DMS 273 (cell line): ENCODE results near the gene SNX13.

Source experiments
- DNase-seq: peaks from one replicate; lab custom pipeline; 2025; ENCODE audit not compliant: unreplicated experiment; lab: John Stamatoyannopoulos, UW

SNX13 gene

DNA sequence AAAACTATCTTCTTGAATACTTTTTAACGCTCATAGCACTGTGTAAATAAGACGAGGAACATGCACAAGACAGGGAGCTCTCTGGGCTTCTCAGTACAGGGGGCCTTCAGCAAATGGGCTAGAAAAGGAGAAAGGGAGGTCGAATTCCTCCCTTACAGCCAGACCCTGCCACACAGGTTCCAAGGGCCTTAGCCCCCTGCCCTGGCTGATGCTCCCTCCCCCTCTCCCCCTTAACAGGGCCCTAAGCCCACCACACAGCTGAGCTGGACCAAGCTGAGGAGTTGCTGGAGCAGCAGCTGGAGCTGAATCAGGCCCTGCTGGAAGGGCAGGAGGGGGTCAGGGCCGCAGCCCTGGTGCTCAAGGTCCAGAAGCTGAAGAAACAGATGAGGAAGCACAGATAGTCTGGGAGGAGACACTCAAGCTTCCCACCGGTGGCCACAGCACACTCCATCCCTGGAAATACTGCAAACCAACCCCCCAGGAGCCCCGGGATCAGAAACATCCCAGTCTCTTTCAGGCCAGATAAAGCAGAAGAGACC is 153.9 kb downstream of the SNX13 start:
- DNase-seq: no peak

DNA sequence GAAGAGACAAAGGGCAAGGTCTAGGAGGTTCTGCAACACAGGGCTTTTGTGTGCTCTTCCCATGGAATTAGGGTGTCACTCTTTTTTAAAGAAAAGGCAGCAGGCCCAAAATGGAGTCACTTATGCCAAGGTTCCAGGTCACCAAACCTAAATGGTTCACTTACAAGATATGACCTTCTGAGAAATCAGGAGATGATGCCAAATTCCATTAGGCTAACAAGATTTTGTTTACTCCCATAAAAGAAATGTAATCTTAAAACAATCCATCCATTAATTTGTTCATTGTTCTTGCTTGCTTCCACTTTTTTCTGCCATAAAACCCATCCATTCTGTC is 158.1 kb downstream of the SNX13 start:
- DNase-seq: no peak

DNA sequence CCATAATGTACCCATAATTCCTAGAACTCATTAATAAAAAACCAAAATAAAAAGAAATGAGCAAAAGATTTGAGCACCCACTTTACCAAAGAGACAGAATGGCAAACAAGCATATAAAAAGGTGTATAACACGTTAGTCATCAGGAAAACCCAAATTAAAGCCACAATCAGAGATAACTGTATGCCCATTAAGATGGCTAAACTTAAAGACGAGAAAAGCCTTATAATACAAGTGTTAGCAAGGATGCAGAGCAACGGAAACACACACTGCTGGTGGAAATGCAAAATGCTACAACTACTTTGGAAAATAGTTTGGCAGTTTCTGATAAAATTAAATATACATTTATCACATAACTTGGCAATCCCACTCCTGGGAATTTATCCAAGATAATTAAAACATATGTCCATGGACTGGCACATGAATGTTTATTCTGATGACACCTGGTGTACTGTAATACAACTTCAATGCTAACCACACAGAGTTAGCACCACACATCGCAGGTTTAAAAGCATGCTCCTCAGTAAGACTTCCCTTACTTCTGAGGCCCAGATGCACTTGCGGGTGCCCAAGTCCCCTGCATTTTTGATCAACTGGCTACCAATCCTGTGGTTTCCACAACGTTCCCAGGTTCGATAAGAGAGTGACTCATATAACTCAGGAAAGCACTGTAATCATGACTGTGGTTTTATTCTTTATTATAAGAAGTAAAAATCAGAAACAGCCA is 158.6 kb downstream of the SNX13 start:
- DNase-seq: peak; percentile 33

DNA sequence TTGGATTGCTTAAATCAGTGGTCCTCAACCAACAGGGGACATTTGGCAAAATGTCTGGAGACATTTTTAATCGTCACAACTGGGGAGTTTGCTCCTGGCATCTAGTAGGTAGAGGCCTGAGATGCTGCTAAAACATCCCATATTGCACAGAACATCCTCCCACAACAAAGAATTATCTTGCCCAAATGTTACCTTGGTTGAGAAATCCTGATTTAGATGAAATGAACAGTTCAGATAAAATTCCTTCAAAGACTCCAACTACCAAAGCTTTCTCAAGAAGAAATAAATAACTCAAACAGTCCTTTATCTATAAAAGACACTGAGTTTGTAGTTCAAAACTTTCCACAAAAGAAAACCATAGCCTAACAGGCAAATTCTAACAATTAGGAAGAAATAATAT is 160.9 kb downstream of the SNX13 start:
- no peak for DNase-seq

DNA sequence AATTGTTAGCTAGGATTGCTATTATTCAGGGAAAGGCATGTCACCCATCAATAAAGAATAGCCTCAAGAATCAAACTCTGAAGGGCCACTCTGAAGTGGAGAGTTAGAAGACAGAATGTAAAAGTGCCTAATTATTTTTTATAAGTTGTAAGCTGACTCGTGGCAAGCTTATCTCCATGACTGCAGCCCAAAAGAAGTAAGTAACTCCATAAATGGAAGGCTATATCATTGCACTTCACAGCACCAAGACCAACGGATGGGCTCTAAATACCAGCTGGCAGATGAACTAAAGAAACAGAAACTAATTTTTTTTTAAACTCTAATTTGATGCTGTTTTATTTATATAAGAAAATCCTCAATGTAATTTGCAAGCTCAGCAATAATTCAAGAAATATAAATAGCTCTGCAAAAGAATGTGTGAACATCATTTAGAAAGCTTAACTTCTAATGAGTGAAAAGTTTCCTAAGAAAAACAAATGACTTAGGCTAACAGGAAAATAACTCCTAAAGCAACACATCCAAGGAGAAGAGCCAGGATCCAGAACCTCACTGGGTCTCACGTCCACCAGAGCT is 165.5 kb downstream of the SNX13 start:
- DNase-seq: no peak

DNA sequence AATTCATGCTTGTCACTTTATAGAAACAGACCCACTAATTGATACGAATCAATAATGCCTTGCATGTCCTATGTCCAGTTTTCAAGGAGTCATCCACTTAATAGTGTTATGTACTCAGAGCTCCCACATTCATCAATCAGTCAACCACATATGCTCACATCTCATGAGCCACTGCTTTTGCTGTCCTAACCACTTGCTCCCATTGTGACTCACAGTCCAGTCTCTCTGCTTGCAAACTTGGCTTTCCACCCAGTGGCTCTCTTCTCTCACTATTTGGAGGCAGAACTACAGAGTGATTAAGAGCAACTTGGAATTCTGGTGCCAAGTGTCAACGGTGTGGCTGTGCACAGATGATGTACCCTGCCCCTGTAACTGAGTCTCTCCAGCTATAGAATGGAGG is 166.0 kb downstream of the SNX13 start:
- DNase-seq: no peak

DNA sequence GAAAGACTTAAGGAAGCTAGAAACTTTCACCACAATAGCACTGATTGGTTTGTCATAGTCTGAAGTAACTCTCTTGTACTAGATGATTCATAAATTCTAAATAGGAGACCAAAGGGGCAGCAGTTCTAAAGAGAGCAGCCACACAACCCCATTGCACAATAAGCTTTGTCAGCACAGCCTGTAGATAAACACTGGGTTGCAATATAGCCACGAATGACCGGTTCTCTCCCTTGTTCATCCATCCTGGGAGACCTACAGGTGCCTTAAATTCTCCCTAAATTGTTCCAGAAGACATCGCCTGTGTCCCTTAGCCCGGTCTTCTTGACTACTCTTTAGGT is 167.0 kb downstream of the SNX13 start:
- DNase-seq: no peak

DNA sequence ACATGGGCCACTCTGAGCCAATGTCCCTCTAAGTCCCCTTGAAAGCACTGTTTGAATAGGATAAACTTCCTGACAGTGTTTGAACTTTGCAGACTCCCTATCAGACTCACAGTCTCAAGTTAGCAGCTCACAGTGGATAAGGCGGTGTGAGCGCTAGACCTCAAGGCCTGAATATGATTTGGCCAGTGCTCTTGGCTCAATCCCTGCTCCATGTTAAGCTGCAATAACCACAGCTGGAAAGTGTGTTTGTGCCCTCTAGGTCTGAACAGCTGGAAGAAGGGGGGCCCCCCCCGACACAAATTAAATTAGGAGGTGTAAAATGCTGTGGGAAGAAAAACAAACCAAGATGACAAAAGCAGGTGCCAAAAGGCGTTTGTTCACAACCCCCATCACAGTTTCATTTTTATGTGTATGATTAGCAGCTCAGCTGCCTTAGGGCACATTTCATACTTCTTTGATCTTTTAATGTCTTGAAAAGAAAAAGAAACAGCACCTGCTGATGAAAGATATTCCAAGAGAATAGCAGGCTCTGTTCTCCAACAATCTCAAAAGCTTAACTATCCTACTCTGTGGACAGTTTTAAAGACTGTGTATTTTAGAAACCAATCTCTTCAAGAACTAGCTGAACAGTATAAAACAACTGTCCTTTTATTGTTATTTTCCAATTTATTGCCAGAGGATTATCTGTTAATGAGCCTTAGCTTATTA is 167.6 kb downstream of the SNX13 start:
- DNase-seq: peak; percentile 18

DNA sequence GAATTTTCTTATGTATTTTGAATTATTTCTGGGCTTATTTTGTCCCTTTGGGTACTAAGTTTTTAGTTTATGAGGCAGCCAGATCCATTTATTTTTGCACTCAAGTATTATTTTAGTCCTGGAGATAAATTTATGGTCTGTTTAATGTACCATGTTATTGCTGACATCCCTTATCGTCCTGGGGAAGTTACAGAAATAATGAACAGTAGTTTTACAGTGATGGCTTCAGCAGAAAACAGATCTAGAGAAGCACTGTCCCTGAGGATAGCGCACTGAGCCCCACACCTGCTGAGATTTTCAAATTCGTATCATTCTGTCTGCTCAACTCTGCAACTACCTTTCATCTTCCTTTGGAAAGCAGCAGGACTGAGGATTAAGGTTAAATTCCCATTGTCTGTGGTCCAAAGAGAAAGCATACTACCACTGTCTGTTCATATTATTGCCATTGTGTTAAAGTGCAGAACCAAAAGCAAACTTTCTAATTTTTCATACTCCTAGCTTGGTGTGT is 168.3 kb downstream of the SNX13 start:
- DNase-seq: no peak

DNA sequence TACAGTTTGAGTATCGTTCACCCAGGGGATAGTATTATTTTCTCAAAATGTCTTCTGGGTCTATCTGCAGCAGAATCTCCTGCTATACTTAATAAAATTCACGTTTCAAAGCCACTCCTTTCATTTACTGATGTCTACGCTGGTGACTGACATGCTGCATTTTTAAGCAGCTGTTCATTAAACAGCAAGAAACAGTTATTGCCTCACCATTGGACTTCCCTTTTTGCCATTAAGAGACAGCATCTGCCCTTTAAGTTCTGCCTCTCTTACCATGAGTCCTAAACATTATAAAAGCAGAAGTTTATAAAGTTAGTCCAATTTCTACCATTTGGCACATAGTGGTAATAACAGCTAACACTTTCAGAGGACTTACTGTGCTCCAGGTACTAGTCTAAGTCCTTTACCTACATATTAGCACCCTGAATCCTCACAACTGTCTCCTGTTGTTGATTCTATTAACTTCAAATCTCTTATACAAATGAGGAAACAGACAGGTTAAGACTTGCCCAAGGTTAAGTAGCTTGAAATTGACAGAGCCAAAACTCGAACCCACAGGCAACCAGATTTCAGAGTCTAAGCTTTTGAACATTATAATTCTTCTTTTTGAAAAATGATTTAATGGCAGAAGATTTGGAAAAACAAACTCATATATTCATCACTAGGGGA is 169.5 kb downstream of the SNX13 start:
- peak; percentile 45 for DNase-seq

DNA sequence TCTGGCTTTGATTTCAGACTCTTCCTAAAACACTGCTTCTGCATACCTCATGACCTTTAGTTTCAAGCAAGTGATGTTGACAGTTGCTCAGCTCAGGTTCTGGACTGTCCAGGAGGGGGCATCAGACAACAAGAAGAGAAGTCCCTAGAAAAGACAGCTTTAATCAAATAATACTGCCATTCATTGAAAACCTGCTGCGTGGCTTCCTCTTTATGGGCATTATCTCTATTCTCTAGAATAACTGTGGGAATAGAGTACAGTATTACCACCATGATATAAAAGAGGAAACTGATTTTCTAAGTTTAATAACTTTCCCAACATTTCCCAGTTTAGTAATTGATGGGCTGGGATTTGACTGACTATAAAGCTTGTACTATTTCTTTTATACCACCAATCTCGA is 170.4 kb downstream of the SNX13 start:
- DNase-seq: peak; percentile 87

DNA sequence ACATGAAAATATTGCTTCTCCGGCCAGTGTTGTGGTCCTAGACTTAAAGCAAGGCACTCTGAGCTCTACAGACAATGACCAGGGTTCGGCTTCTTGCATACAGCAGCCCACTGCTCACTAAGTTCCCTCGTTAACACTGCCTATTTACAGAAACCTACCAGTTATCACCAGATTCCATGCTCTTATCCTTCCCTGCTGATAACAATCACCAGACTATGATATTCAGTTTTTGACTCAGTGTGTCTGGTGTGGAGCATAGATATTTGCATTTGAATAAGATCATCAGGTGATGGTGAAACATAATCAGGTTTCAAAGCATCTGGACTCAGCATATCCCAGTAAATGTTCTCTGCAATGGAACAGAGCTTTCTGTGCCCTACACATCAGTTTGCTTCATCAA is 182.3 kb downstream of the SNX13 start:
- DNase-seq: no peak

DNA sequence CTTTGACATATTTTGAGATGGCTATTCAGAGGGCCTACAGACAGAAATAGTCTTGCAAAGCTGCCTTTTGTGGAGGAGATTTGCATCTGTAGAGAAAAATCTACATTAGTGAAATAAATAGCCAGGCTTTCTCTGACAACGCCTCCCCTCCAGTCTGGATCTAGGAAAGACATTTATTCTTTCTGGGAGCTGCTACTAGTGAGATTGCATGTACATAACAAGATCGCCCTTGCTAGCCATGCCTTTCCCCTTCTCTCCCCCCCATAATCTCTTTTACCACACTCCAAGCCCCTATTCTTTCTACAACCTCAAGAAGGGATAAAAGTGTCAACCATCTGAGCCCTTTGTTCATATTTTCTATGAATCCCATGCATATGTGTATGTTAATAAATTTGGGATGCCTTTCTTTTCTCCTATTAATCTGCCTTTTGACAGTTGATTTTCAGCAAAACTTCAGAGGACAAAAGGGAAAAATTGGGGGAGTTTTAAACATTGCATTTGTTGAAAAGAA is 194.2 kb downstream of the SNX13 start:
- DNase-seq: no peak

DNA sequence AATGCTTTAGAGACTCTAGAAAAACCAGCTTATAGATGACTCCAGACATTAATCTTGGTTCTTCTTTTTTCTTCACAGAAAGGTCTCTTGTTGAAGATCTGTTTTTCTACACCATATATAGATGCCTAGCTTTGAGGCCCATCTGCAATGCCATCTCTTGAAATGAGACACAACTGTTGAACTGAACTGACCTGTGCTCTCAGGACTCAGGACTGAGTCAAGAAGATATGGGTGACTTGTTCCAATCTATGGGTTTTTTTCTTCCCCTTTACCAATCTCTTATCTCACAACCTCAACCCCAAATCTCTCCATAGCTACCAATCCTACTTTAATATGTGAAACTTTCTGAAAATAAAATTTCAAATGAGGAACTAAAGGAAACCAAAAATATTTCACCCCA is 194.7 kb downstream of the SNX13 start:
- DNase-seq: no peak

DNA sequence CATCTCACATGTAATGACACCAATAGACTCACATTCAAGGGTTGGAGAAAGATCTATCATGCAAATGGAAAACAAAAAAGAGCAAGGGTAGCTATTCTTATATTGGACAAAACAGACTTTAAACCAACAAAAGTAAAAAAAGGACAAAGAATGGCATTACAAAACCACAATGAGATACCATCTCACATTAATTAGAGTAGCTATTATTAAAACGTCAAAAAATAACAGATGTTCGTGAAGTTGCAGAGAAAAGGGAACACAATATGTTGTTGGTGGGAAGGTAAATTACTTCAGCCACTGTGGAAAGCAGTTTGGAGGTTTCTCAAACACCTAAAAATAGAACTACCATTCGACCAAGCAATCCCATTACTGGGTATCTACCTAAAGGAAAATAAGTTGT is 197.0 kb downstream of the SNX13 start:
- DNase-seq: peak; percentile 25

DNA sequence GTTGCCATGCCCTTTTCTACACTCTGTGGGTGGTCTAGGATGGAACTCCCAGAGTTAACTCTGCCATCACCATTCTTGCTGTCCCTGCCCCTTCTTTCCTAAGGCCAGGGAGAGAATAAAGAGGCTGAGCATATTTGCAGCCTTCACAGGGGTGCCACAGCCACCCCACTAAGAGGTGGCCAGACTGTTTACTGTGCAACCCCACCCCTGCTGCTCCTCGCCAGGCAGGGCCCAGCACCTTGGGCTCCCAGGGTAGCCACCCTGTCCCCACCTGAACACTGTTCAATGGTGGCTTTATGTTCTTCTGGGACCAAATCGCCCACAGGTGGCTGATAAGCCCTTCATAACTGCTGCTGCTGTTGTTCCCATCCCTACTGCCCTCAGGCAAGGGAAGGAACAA is 198.9 kb downstream of the SNX13 start:
- no peak for DNase-seq
